A549 (cell line): Measurements from ENCODE around the gene KIF9. TPM values are rescaled to one million over a fixed set of nuclear protein-coding genes. Genes with fewer than 3 reads are reported as not detected.

Experiments
- ATAC-seq, 2 experiments: fragments of 200-7000 bp in 1 of 2; fragments of >200 bp in 1 of 2; cut with Nextera tagmentation in 1 of 2; cut with Tn5 transposase in 1 of 2; 3 replicates each; pipeline versions ENCODE4 v1.8.0 to v1.9.1; 2018 to 2020; ENCODE audit warnings: mild to moderate bottlenecking in 1 of 2, moderate library complexity in 1 of 2
- CTCF ChIA-PET: fragments of 300-600 bp; sonication (Branson Sonifier 250); formaldehyde crosslinking; extraction: SDS; loops from one replicate; lab custom pipeline; 2021; ENCODE audit warnings: antibody characterized with exemption, inconsistent platforms; lab: Yijun Ruan, JAX
- POLR2A ChIA-PET: fragments of 350-600 bp; formaldehyde crosslinking; extraction: SDS; loops from one replicate; lab custom pipeline; 2021; ENCODE audit warnings: antibody characterized with exemption, inconsistent platforms; lab: Yijun Ruan, JAX
- DNase-seq, 2 experiments: peaks; one replicate each; pipeline versions ENCODE4 v3.0.0 to v3.0.0-alpha.2; 2011 to 2016; ENCODE audit warnings: low read depth in 1 of 2, low spot score in 1 of 2
- FAIRE-seq: peaks from 2 replicates; lab custom pipeline; 2011; peaks lifted over from hg19 to GRCh38; lab: Jason Lieb, UNC
- H3K27ac ChIP-seq, 2 experiments: fragments of >200 bp; sonication (Bioruptor Twin); formaldehyde crosslinking; 3 replicates each; pipeline ENCODE4 v1.5.1; 2016 to 2017
- H3K4me1 ChIP-seq: fragments of >200 bp; sonication (Bioruptor Twin); formaldehyde crosslinking; 3 replicates; pipeline ENCODE4 v1.6.1; 2016
- H3K4me2 ChIP-seq: fragments of >200 bp; sonication (Bioruptor Twin); formaldehyde crosslinking; 3 replicates; pipeline ENCODE4 v1.6.1; 2016
- H3K4me3 ChIP-seq: fragments of >200 bp; sonication (Bioruptor Twin); formaldehyde crosslinking; 3 replicates; pipeline ENCODE4 v1.5.1; 2016
- H3K9me3 ChIP-seq: fragments of >200 bp; sonication (Bioruptor Twin); formaldehyde crosslinking; 3 replicates; pipeline ENCODE4 v1.6.1; 2016
- BCL3 ChIP-seq: fragments of >200 bp; sonication (Bioruptor Twin); formaldehyde crosslinking; IDR thresholded peaks from 3 replicates; pipeline ENCODE4 v1.6.1; 2016
- BHLHE40 ChIP-seq: IDR thresholded peaks from 2 replicates; pipeline ENCODE4 v1.6.1; 2012; ENCODE audit warnings: low read depth, low read length, inconsistent platforms
- CHD2 ChIP-seq: fragments of 150-350 bp; IDR thresholded peaks from 2 replicates; pipeline ENCODE4 v1.6.1; 2014; ENCODE audit warnings: low read length; ENCODE audit not compliant: partially characterized antibody
- CHD4 ChIP-seq: fragments of 200-600 bp; sonication (generic); IDR thresholded peaks from 2 replicates; pipeline ENCODE4 v1.6.1; 2016; ENCODE audit warnings: antibody characterized with exemption, mild to moderate bottlenecking, borderline replicate concordance
- E2F6 ChIP-seq: IDR thresholded peaks from 2 replicates; pipeline ENCODE4 v1.6.1; 2012; ENCODE audit warnings: low read depth, borderline replicate concordance
- EHMT2 ChIP-seq: fragments of 200-600 bp; sonication (generic); IDR thresholded peaks from 2 replicates; pipeline ENCODE4 v1.6.1; 2016; ENCODE audit warnings: antibody characterized with exemption, low read depth, mild to moderate bottlenecking, moderate library complexity
- ELK1 ChIP-seq: fragments of 150-350 bp; IDR thresholded peaks from 2 replicates; pipeline ENCODE4 v1.6.1; 2014; ENCODE audit warnings: low read depth, mild to moderate bottlenecking, low read length
- FOSL2 ChIP-seq, 2 experiments: fragments of 450-650 bp in 1 of 2; fragments of >200 bp in 1 of 2; sonication (Bioruptor Twin) in 1 of 2; formaldehyde crosslinking; IDR thresholded peaks; 2 replicates each; pipeline versions ENCODE4 v1.5.0 to v1.6.1; 2016 to 2020; ENCODE audit warnings: mild to moderate bottlenecking in 1 of 2, moderate library complexity in 1 of 2
- HES2 ChIP-seq: fragments of >200 bp; sonication (Bioruptor Twin); formaldehyde crosslinking; IDR thresholded peaks from 2 replicates; pipeline ENCODE4 v1.6.1; 2016
- HMGXB4 ChIP-seq: fragments of 250-450 bp; sonication (Bioruptor Pico); IDR thresholded peaks from 2 replicates; pipeline ENCODE4 v1.5.0; 2021; ENCODE audit warnings: mild to moderate bottlenecking, moderate library complexity, borderline replicate concordance
- HOXB5 ChIP-seq: fragments of 250-450 bp; sonication (Bioruptor Pico); IDR thresholded peaks from 2 replicates; pipeline ENCODE4 v1.5.0; 2020; ENCODE audit warnings: mild to moderate bottlenecking, moderate library complexity
- MAFK ChIP-seq: fragments of 450-650 bp; IDR thresholded peaks from 2 replicates; pipeline ENCODE4 v1.6.1; 2014; ENCODE audit not compliant: partially characterized antibody
- MAX ChIP-seq: IDR thresholded peaks from 2 replicates; pipeline ENCODE4 v1.6.1; 2012
- MAZ ChIP-seq: fragments of 150-350 bp; IDR thresholded peaks from 2 replicates; pipeline ENCODE4 v1.6.1; 2014; ENCODE audit warnings: antibody characterized with exemption, low read depth, low read length, borderline replicate concordance
- NPAS2 ChIP-seq: fragments of 250-450 bp; sonication (Bioruptor Pico); IDR thresholded peaks from 2 replicates; pipeline ENCODE4 v1.8.0; 2022; ENCODE audit warnings: mild to moderate bottlenecking, moderate library complexity, borderline replicate concordance
- PHF8 ChIP-seq: fragments of 200-600 bp; sonication (generic); IDR thresholded peaks from 2 replicates; pipeline ENCODE4 v1.6.1; 2016; ENCODE audit warnings: low read depth, mild to moderate bottlenecking, antibody characterized with exemption, moderate library complexity, borderline replicate concordance
- POLR2A ChIP-seq: IDR thresholded peaks from 2 replicates; pipeline ENCODE4 v1.6.1; 2012; ENCODE audit warnings: mild to moderate bottlenecking, low read length
- POLR2AphosphoS2 ChIP-seq: conservative IDR thresholded peaks from 2 replicates; pipeline ENCODE4 v1.6.1; 2012; ENCODE audit warnings: low read length, improper control_type of control experiment, inconsistent platforms
- RAD21 ChIP-seq, 2 experiments: fragments of >200 bp in 1 of 2; sonication (Bioruptor Twin) in 1 of 2; formaldehyde crosslinking in 1 of 2; IDR thresholded peaks in 1 of 2; conservative IDR thresholded peaks in 1 of 2; 2 replicates in 1 of 2; 3 replicates in 1 of 2; pipeline ENCODE4 v1.6.1; 2012 to 2018; ENCODE audit warnings: inconsistent platforms in 1 of 2
- RARB ChIP-seq: fragments of 250-450 bp; sonication (Bioruptor Pico); IDR thresholded peaks from 2 replicates; pipeline ENCODE4 v1.8.0; 2021; ENCODE audit warnings: mild to moderate bottlenecking, moderate library complexity
- RCOR1 ChIP-seq: fragments of 150-350 bp; IDR thresholded peaks from 2 replicates; pipeline ENCODE4 v1.6.1; 2014; ENCODE audit warnings: antibody characterized with exemption, low read length, low read depth
- RFX5 ChIP-seq: fragments of 450-650 bp; IDR thresholded peaks from 2 replicates; pipeline ENCODE4 v1.7.1; 2014; ENCODE audit warnings: antibody characterized with exemption, mild to moderate bottlenecking, moderate library complexity
- SMC3 ChIP-seq: fragments of >200 bp; sonication (Bioruptor Twin); formaldehyde crosslinking; IDR thresholded peaks from 3 replicates; pipeline ENCODE4 v1.6.1; 2018; ENCODE audit warnings: inconsistent platforms
- TFCP2L1 ChIP-seq: fragments of 250-450 bp; sonication (Bioruptor Pico); IDR thresholded peaks from 2 replicates; pipeline ENCODE4 v1.5.0; 2021; ENCODE audit warnings: mild to moderate bottlenecking
- ZC3H11A ChIP-seq: fragments of 450-650 bp; IDR thresholded peaks from 2 replicates; pipeline ENCODE4 v1.6.1; 2014; ENCODE audit warnings: antibody characterized with exemption, mild to moderate bottlenecking
- ZFP36 ChIP-seq: fragments of 450-650 bp; IDR thresholded peaks from 2 replicates; pipeline ENCODE4 v1.6.1; 2014; ENCODE audit warnings: borderline replicate concordance; ENCODE audit not compliant: partially characterized antibody
- WGBS: methylation state at CpG from one replicate; pipeline ENCODE4 v1.1.6; 2017; ENCODE audit errors: missing lambda C conversion rate; 5-methylcytosine and 5-hydroxymethylcytosine counted together
- polyA plus RNA-seq, 4 experiments: library from polyadenylated mRNA; depleted of rRNA in 3 of 4; stranded (reverse); fragments of >200 nt; fragmentation: RNase III in 1 of 4; extraction: RNeasy Plus Mini Kit Qiagen cat#74134 plus additional on column Dnase treatment in 1 of 4; gene quantifications; 2 replicates in 3 of 4; 3 replicates in 1 of 4; pipeline ENCODE4 v1.2.3, GENCODE V29; 2011 to 2017

KIF9 gene
- polyA plus RNA-seq, 2 of the 4 experiments (the other 2 are of a cell fraction) = 12.6 to 15.5 TPM

GRCh38 chr3:47299381-47300318 lies 17.1 kb upstream of the KIF9 start:
- Histone ChIP-seq H3K4me3 (no peak overlapping the region), H3K4me2 (no peak overlapping the region), H3K27ac (no peak overlapping the region), H3K9me3 (no peaks in the 10 kb centered on the region), H3K4me1 (no peaks in the 10 kb centered on the region)
- no peak for DNase-seq
- ChIA-PET POLR2A (no interaction called here), CTCF (no interaction called here)
- FAIRE-seq = no peak
- no peak for TF ChIP-seq POLR2AphosphoS2
- TF ChIP-seq ZC3H11A = no peak
- TF ChIP-seq HOXB5 (CRISPR knock-in tag) = no peak
- TF ChIP-seq ELK1 = no peak
- no peak for TF ChIP-seq POLR2A
- no peak for TF ChIP-seq EHMT2
- TF ChIP-seq E2F6 = no peak
- TF ChIP-seq MAX = no peak
- no peak for TF ChIP-seq NPAS2 (CRISPR knock-in tag)
- TF ChIP-seq MAZ = no peak
- TF ChIP-seq RFX5 = no peak
- TF ChIP-seq PHF8 = no peak
- no peak for TF ChIP-seq TFCP2L1
- no peak for TF ChIP-seq CHD4
- no peak for ATAC-seq
- WGBS = 92% methylated on average over 9 of the region's 9 CpGs

- ATAC-seq = no peak
- no peak for TF ChIP-seq RARB
- TF ChIP-seq MAFK = no peak
- TF ChIP-seq BCL3 = no peak
- TF ChIP-seq FOSL2 (IDR thresholded peaks at IDR 0.05) = no peak
- no peak for TF ChIP-seq FOSL2 (CRISPR knock-in tag; IDR thresholded peaks at IDR 0.05)
- no peak for TF ChIP-seq RFX5
- TF ChIP-seq HMGXB4 (CRISPR knock-in tag) = no peak
- TF ChIP-seq SMC3 = no peak
- TF ChIP-seq BHLHE40 = no peak
- no peak for TF ChIP-seq E2F6
- TF ChIP-seq RCOR1 = no peak
- no peak for TF ChIP-seq ELK1
- TF ChIP-seq RAD21 (conservative IDR thresholded peaks at IDR 0.05 in 1 of 2, IDR thresholded peaks at IDR 0.05 in 1 of 2) = no peak
- no peak for TF ChIP-seq ZFP36
- no peak for TF ChIP-seq HES2
- no peak for TF ChIP-seq POLR2AphosphoS2
- no peak for TF ChIP-seq CHD2
- Histone ChIP-seq H3K27ac (no peak overlapping the region), H3K4me1 (no peaks in the 10 kb centered on the region), H3K4me2 (no peak overlapping the region), H3K4me3 (no peak overlapping the region), H3K9me3 (no peaks in the 10 kb centered on the region)
- no peak for FAIRE-seq
- no peak for DNase-seq
- ChIA-PET CTCF (no interaction called here), POLR2A (no interaction called here)
- 86% methylated on average over 3 of the region's 3 CpGs for WGBS
Observed at GRCh38 chr3:47298439-47298838, 15.8 kb upstream of the KIF9 start.
